HCT116 (cell line): ENCODE results near the gene MSH2. TPM values are rescaled to one million over a fixed set of nuclear protein-coding genes. Genes with fewer than 3 reads are reported as not detected.

Experiments used
- ATAC-seq: fragments of 200-7000 bp; cut with Tn5 transposase; 2 replicates; pipeline ENCODE4 v1.9.1; 2020; ENCODE audit warnings: mild to moderate bottlenecking, moderate library complexity
- BruUV-seq: library from RNA; stranded (reverse); fragments of 400-500 nt; replicated peaks from 2 replicates; lab custom pipeline; 2021; lab: Mats Ljungman, UMichigan
- CTCF ChIA-PET: fragments of 300-600 bp; sonication (Branson Sonifier 250); formaldehyde crosslinking; loops from one replicate; lab custom pipeline; 2021; ENCODE audit warnings: antibody characterized with exemption; lab: Charles Lee
- POLR2A ChIA-PET: fragments of 300-600, 350-600 bp; sonication (Branson Sonifier 250); formaldehyde crosslinking; loops from one replicate; lab custom pipeline; 2021; ENCODE audit warnings: antibody characterized with exemption; lab: Charles Lee
- RAD21 ChIA-PET, 2 experiments: fragments of 300-600 bp; sonication (Branson Sonifier 250); formaldehyde crosslinking; loops; one replicate each; lab custom pipeline; 2023; ENCODE audit warnings: low total read pairs in 2 of 2; ENCODE audit not compliant: uncharacterized antibody in 2 of 2, unreplicated experiment in 2 of 2, low non-redundant PET in 1 of 2; lab: Charles Lee
- DNase-seq: peaks from one replicate; pipeline ENCODE4 v3.0.0-alpha.2; 2010; ENCODE audit warnings: low read depth, low spot score
- H2AFZ ChIP-seq: fragments of 200-600 bp; shearing (Covaris generic), sonication (generic); 2 replicates; pipeline ENCODE4 v1.6.1; 2017; ENCODE audit warnings: low read depth, mixed run types, mixed read lengths, antibody characterized with exemption, low read length; ENCODE audit not compliant: poor library complexity, severe bottlenecking
- H3K27ac ChIP-seq: 2 replicates; pipeline ENCODE4 v1.5.1; 2012; ENCODE audit warnings: low read depth, low read length
- H3K27me3 ChIP-seq: fragments of 200-600 bp; sonication (generic); 2 replicates; pipeline ENCODE4 v1.6.1; 2016; ENCODE audit warnings: mixed run types, low read length, mixed read lengths; ENCODE audit not compliant: insufficient read depth
- H3K36me3 ChIP-seq, 2 experiments: fragments of 200-500 bp in 1 of 2; fragments of 200-600 bp in 1 of 2; sonication (Bioruptor generic) in 1 of 2; sonication (generic) in 1 of 2; 2 replicates each; pipeline versions ENCODE4 v1.5.1 to v1.6.1; 2014 to 2016; ENCODE audit warnings: low read length in 2 of 2, inconsistent platforms in 1 of 2, mixed read lengths in 1 of 2, mixed run types in 1 of 2; ENCODE audit not compliant: insufficient read depth in 2 of 2, control insufficient read depth in 1 of 2
- H3K4me1 ChIP-seq, 2 experiments: fragments of 200-600 bp in 1 of 2; sonication (generic) in 1 of 2; 2 replicates each; pipeline versions ENCODE4 v1.5.1 to v1.6.1; 2012 to 2017; ENCODE audit warnings: low read length in 2 of 2, inconsistent platforms in 1 of 2, mild to moderate bottlenecking in 1 of 2, mixed read lengths in 1 of 2, mixed run types in 1 of 2, moderate library complexity in 1 of 2; ENCODE audit not compliant: insufficient read depth in 2 of 2, control insufficient read depth in 1 of 2
- H3K4me2 ChIP-seq: fragments of 200-600 bp; sonication (generic); 2 replicates; pipeline ENCODE4 v1.6.1; 2017; ENCODE audit warnings: mixed run types, low read length, mixed read lengths
- H3K4me3 ChIP-seq, 2 experiments: fragments of 200-600 bp in 1 of 2; sonication (generic) in 1 of 2; replicated peaks in 1 of 2; 2 replicates each; pipeline ENCODE4 v1.5.1; 2011 to 2016; ENCODE audit warnings: low read length in 2 of 2, control low read depth in 1 of 2, low read depth in 1 of 2, mild to moderate bottlenecking in 1 of 2, mixed read lengths in 1 of 2, mixed run types in 1 of 2
- H3K79me2 ChIP-seq: fragments of 200-600 bp; sonication (generic); 2 replicates; pipeline ENCODE4 v1.6.1; 2017; ENCODE audit warnings: mild to moderate bottlenecking, mixed run types, low read length, moderate library complexity, mixed read lengths; ENCODE audit not compliant: insufficient read depth
- H3K9ac ChIP-seq: fragments of 200-600 bp; sonication (generic); 2 replicates; pipeline ENCODE4 v1.6.1; 2016; ENCODE audit warnings: low read length, mixed read lengths
- H3K9me2 ChIP-seq: fragments of 200-600 bp; sonication (generic), shearing (Covaris generic); 2 replicates; pipeline ENCODE4 v1.6.1; 2017; ENCODE audit warnings: mixed run types, mild to moderate bottlenecking, moderate library complexity; ENCODE audit not compliant: insufficient read depth
- H3K9me3 ChIP-seq, 2 experiments: fragments of 200-500 bp in 1 of 2; fragments of 200-600 bp in 1 of 2; sonication (Bioruptor generic) in 1 of 2; sonication (generic) in 1 of 2; 2 replicates each; pipeline ENCODE4 v1.6.1; 2014 to 2017; ENCODE audit warnings: low read length in 2 of 2, mixed read lengths in 2 of 2, inconsistent platforms in 1 of 2, low read depth in 1 of 2, mild to moderate bottlenecking in 1 of 2, mixed run types in 1 of 2, moderate library complexity in 1 of 2; ENCODE audit not compliant: control insufficient read depth in 1 of 2, insufficient read depth in 1 of 2
- H4K20me1 ChIP-seq: fragments of 200-600 bp; sonication (generic), shearing (Covaris generic); 2 replicates; pipeline ENCODE4 v1.6.1; 2017; ENCODE audit warnings: mixed run types, mild to moderate bottlenecking, moderate library complexity; ENCODE audit not compliant: insufficient read depth
- CBX3 ChIP-seq: IDR thresholded peaks from 2 replicates; pipeline ENCODE4 v1.6.1; 2012; ENCODE audit warnings: low read depth
- CEBPB ChIP-seq: IDR thresholded peaks from 2 replicates; pipeline ENCODE4 v1.6.1; 2012; ENCODE audit warnings: low read depth
- EGR1 ChIP-seq: IDR thresholded peaks from 2 replicates; pipeline ENCODE4 v1.6.1; 2012; ENCODE audit warnings: low read depth
- ELF1 ChIP-seq: IDR thresholded peaks from 2 replicates; pipeline ENCODE4 v1.6.1; 2012; ENCODE audit warnings: low read depth, borderline replicate concordance
- EZH2 ChIP-seq: fragments of 200-600 bp; sonication (generic); IDR thresholded peaks from 2 replicates; pipeline ENCODE4 v1.6.1; 2017; ENCODE audit warnings: antibody characterized with exemption, mixed run types
- EZH2phosphoT487 ChIP-seq: fragments of 200-600 bp; IDR thresholded peaks from 2 replicates; pipeline ENCODE4 v1.6.1; 2018; ENCODE audit warnings: antibody characterized with exemption, borderline replicate concordance
- JUND ChIP-seq: IDR thresholded peaks from 2 replicates; pipeline ENCODE4 v1.6.1; 2012
- POLR2A ChIP-seq: IDR thresholded peaks from 2 replicates; pipeline ENCODE4 v1.7.0; 2011; ENCODE audit warnings: borderline replicate concordance; ENCODE audit not compliant: insufficient read depth, insufficient read length; ENCODE audit errors: extremely low read depth
- RAD21 ChIP-seq: IDR thresholded peaks from 2 replicates; pipeline ENCODE4 v1.6.1; 2012; ENCODE audit warnings: low read depth, mild to moderate bottlenecking
- SIN3A ChIP-seq: IDR thresholded peaks from 2 replicates; pipeline ENCODE4 v1.6.1; 2012; ENCODE audit warnings: low read depth
- SRF ChIP-seq: IDR thresholded peaks from 2 replicates; pipeline ENCODE4 v1.6.1; 2012; ENCODE audit warnings: low read depth
- TCF7L2 ChIP-seq: IDR thresholded peaks from 2 replicates; pipeline ENCODE4 v1.7.0; 2011; ENCODE audit warnings: borderline replicate concordance, inconsistent platforms; ENCODE audit not compliant: insufficient read depth, insufficient read length; ENCODE audit errors: extremely low read depth
- YY1 ChIP-seq: IDR thresholded peaks from 2 replicates; pipeline ENCODE4 v1.6.1; 2011; ENCODE audit warnings: low read length, low read depth, moderate library complexity, mild to moderate bottlenecking; ENCODE audit not compliant: insufficient replicate concordance; ENCODE audit errors: extremely low read depth
- ZFX ChIP-seq: fragments of 450-650 bp; IDR thresholded peaks from 2 replicates; pipeline ENCODE4 v1.6.1; 2017
- ZNF274 ChIP-seq: fragments of 200-500 bp; sonication (Bioruptor generic); IDR thresholded peaks from 2 replicates; pipeline ENCODE4 v1.6.1; 2014; ENCODE audit warnings: mild to moderate bottlenecking, low read depth, low read length, inconsistent platforms
- intact Hi-C: fragments of 100-400 bp; cut with micrococcal nuclease; formaldehyde crosslinking; loops from 2 replicates; pipeline ENCODE4 v1.10.0; 2022
- total RNA-seq: library from RNA; stranded (reverse); gene quantifications from one replicate; pipeline ENCODE4 v1.2.1, GENCODE V29; 2021; ENCODE audit not compliant: unreplicated experiment
- TF ChIP-seq, protein P1 (sequence below): IDR thresholded peaks from 2 replicates; pipeline ENCODE4 v1.6.1; 2011; ENCODE audit warnings: mild to moderate bottlenecking, low read length, moderate library complexity; ENCODE audit not compliant: insufficient replicate concordance; ENCODE audit errors: extremely low read depth
- TF ChIP-seq, protein P2 (sequence below), 3 experiments: fragments of 200-600 bp in 1 of 3; sonication (generic) in 1 of 3; IDR thresholded peaks in 2 of 3; conservative IDR thresholded peaks in 1 of 3; 2 replicates each; pipeline ENCODE4 v1.5.1; 2012 to 2017; ENCODE audit warnings: low read depth in 2 of 3, low read length in 2 of 3, antibody characterized with exemption in 1 of 3, borderline replicate concordance in 1 of 3, control low read depth in 1 of 3, mild to moderate bottlenecking in 1 of 3, mixed read lengths in 1 of 3, mixed run types in 1 of 3, moderate library complexity in 1 of 3; ENCODE audit not compliant: insufficient read depth in 1 of 3
- TF ChIP-seq, protein P3 (sequence below): IDR thresholded peaks from 2 replicates; pipeline ENCODE4 v1.6.1; 2012; ENCODE audit warnings: low read depth
- TF ChIP-seq, protein P4 (sequence below): IDR thresholded peaks from 2 replicates; pipeline ENCODE4 v1.6.1; 2012

The MSH2 gene
- total RNA-seq, 1 experiment from 2014 or later: 54.9 TPM

DNA sequence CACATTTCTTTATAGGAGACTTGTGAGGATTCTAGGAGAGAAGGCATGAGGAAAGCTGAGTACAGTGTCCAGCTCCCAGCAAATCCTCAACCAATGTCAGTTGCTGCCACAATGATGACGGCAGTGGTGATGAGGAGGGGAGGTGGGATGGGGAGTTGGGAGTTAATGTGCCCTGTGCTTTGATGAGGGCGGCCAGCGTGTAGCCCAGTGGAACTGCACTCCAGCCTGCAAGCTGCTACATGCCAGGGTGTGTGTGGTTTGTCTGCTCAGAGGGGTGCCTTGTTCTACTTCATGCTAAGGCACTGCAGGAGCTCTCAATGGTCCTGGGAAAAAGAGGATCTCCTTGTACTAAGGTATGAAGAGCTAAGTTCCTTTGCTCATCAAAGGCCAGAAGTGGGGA is 96.1 kb downstream of the MSH2 start:
- ChIA-PET RAD21 (no interaction called here), POLR2A (no interaction called here), CTCF (no interaction called here)
- H3K4me3 ChIP-seq: no peak overlapping the region
- no peak overlapping the region for H3K9ac ChIP-seq
- BruUV-seq: no TSS peak
- no peaks in the 10 kb centered on the region for H4K20me1 ChIP-seq
- no peaks in the 10 kb centered on the region for H3K9me2 ChIP-seq
- no peaks in the 10 kb centered on the region for H3K36me3 ChIP-seq
- no peaks in the 10 kb centered on the region for H3K79me2 ChIP-seq
- H3K9me3 ChIP-seq: peaks cover 12 to 15% of the 10 kb centered on the region in 2 experiments; a peak in 3 of 4 replicates
- no peak overlapping the region for H3K27ac ChIP-seq
- no peak overlapping the region for H2AFZ ChIP-seq
- TF ChIP-seq EGR1 (no peak), EZH2 (no peak), ZNF274 (no peak), SIN3A (no peak), POLR2A (no peak), YY1 (no peak), CEBPB (no peak), JUND (no peak), TCF7L2 (no peak), RAD21 (no peak), EZH2phosphoT487 (no peak), ZFX (no peak), SRF (no peak), ELF1 (no peak), CBX3 (no peak)
- TF ChIP-seq, protein P1, sequence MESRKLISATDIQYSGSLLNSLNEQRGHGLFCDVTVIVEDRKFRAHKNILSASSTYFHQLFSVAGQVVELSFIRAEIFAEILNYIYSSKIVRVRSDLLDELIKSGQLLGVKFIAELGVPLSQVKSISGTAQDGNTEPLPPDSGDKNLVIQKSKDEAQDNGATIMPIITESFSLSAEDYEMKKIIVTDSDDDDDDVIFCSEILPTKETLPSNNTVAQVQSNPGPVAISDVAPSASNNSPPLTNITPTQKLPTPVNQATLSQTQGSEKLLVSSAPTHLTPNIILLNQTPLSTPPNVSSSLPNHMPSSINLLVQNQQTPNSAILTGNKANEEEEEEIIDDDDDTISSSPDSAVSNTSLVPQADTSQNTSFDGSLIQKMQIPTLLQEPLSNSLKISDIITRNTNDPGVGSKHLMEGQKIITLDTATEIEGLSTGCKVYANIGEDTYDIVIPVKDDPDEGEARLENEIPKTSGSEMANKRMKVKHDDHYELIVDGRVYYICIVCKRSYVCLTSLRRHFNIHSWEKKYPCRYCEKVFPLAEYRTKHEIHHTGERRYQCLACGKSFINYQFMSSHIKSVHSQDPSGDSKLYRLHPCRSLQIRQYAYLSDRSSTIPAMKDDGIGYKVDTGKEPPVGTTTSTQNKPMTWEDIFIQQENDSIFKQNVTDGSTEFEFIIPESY: no peak
- TF ChIP-seq, protein P2, sequence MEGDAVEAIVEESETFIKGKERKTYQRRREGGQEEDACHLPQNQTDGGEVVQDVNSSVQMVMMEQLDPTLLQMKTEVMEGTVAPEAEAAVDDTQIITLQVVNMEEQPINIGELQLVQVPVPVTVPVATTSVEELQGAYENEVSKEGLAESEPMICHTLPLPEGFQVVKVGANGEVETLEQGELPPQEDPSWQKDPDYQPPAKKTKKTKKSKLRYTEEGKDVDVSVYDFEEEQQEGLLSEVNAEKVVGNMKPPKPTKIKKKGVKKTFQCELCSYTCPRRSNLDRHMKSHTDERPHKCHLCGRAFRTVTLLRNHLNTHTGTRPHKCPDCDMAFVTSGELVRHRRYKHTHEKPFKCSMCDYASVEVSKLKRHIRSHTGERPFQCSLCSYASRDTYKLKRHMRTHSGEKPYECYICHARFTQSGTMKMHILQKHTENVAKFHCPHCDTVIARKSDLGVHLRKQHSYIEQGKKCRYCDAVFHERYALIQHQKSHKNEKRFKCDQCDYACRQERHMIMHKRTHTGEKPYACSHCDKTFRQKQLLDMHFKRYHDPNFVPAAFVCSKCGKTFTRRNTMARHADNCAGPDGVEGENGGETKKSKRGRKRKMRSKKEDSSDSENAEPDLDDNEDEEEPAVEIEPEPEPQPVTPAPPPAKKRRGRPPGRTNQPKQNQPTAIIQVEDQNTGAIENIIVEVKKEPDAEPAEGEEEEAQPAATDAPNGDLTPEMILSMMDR (IDR thresholded peaks at IDR 0.05 in 2 of 3, conservative IDR thresholded peaks at IDR 0.05 in 1 of 3; ENCODE audit: borderline replicate concordance in 1 of 3, insufficient read depth in 1 of 3, low read depth in 2 of 3, low read length in 2 of 3): no peak
- TF ChIP-seq, protein P3, sequence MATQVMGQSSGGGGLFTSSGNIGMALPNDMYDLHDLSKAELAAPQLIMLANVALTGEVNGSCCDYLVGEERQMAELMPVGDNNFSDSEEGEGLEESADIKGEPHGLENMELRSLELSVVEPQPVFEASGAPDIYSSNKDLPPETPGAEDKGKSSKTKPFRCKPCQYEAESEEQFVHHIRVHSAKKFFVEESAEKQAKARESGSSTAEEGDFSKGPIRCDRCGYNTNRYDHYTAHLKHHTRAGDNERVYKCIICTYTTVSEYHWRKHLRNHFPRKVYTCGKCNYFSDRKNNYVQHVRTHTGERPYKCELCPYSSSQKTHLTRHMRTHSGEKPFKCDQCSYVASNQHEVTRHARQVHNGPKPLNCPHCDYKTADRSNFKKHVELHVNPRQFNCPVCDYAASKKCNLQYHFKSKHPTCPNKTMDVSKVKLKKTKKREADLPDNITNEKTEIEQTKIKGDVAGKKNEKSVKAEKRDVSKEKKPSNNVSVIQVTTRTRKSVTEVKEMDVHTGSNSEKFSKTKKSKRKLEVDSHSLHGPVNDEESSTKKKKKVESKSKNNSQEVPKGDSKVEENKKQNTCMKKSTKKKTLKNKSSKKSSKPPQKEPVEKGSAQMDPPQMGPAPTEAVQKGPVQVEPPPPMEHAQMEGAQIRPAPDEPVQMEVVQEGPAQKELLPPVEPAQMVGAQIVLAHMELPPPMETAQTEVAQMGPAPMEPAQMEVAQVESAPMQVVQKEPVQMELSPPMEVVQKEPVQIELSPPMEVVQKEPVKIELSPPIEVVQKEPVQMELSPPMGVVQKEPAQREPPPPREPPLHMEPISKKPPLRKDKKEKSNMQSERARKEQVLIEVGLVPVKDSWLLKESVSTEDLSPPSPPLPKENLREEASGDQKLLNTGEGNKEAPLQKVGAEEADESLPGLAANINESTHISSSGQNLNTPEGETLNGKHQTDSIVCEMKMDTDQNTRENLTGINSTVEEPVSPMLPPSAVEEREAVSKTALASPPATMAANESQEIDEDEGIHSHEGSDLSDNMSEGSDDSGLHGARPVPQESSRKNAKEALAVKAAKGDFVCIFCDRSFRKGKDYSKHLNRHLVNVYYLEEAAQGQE: no peak
- TF ChIP-seq, protein P4, sequence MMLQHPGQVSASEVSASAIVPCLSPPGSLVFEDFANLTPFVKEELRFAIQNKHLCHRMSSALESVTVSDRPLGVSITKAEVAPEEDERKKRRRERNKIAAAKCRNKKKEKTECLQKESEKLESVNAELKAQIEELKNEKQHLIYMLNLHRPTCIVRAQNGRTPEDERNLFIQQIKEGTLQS: no peak
- no peaks in the 10 kb centered on the region for H3K27me3 ChIP-seq
- no peak for DNase-seq
- H3K4me2 ChIP-seq: no peak overlapping the region
- ATAC-seq: no peak
- H3K4me1 ChIP-seq: no peaks in the 10 kb centered on the region
- intact Hi-C loops: no loop called here
